Peyer's patch (tissue), 4 donors: ENCODE results near the gene PAQR9.

Experiments used
- CTCF ChIP-seq, 6 experiments: fragments of 450-650 bp in 4 of 6; fragments of 200-600 bp in 2 of 6; sonication (generic) in 1 of 6; IDR thresholded peaks; one replicate each; pipeline ENCODE4 v1.5.1; 2017 to 2019; ENCODE audit warnings: antibody characterized with exemption in 6 of 6, mild to moderate bottlenecking in 3 of 6, moderate library complexity in 1 of 6
- POLR2A ChIP-seq, 2 donors: fragments of 450-650 bp; IDR thresholded peaks; one replicate each; pipeline ENCODE4 v1.5.1; 2017; ENCODE audit warnings: antibody characterized with exemption in 2 of 2, mild to moderate bottlenecking in 2 of 2, moderate library complexity in 2 of 2

GRCh38 chr3:143011705-143012104 lies 48.2 kb upstream of the PAQR9 start:
- TF ChIP-seq CTCF (IDR thresholded peaks at IDR 0.05): no peak
- no peak for TF ChIP-seq POLR2A (IDR thresholded peaks at IDR 0.05)
